T-helper 17 cell (primary cell): ENCODE results near the gene MCCC1. TPM values are rescaled to one million over a fixed set of nuclear protein-coding genes. Genes with fewer than 3 reads are reported as not detected.
"Not testable (repeated sequence)": the region's sequence is repeated elsewhere in the genome, so short reads cannot be mapped to it uniquely, and the experiment has no call there.

ENCODE experiments used
- ATAC-seq: fragments of 150-1000 bp; cut with Tn5 transposase; 2 replicates; pipeline ENCODE4 v1.10.0; 2021; ENCODE audit warnings: mild to moderate bottlenecking, moderate library complexity
- DNase-seq, 3 donors: peaks; one replicate each; pipeline versions ENCODE4 v3.0.0 to v3.0.0-alpha.2; 2020 to 2021
- H3K9me3 ChIP-seq: one replicate; pipeline ENCODE4 v1.7.0; 2013; ENCODE audit warnings: low read length, mild to moderate bottlenecking; ENCODE audit not compliant: control insufficient read depth, poor library complexity, severe bottlenecking
- H3K27ac Mint-ChIP-seq: one replicate; pipeline ENCODE4 v1.8.0; 2022; ENCODE audit warnings: mild to moderate bottlenecking, moderate library complexity, mixed read lengths
- H3K27me3 Mint-ChIP-seq: one replicate; pipeline ENCODE4 v1.8.0; 2022; ENCODE audit warnings: mixed read lengths
- H3K36me3 Mint-ChIP-seq: one replicate; pipeline ENCODE4 v1.8.0; 2022; ENCODE audit warnings: low read depth, mixed read lengths
- H3K4me1 Mint-ChIP-seq: one replicate; pipeline ENCODE4 v1.8.0; 2022; ENCODE audit warnings: mild to moderate bottlenecking, mixed read lengths
- H3K4me3 Mint-ChIP-seq: one replicate; pipeline ENCODE4 v1.8.0; 2022; ENCODE audit warnings: mild to moderate bottlenecking, moderate library complexity, mixed read lengths
- total RNA-seq, 4 donors: library from RNA in 2 of 4; stranded (reverse) in 2 of 4; gene quantifications; one replicate each; pipeline ENCODE4 v1.2.3 and lab custom pipeline; 2022 to 2026

The MCCC1 gene
- total RNA-seq, 2 donors from 2014 or later: 17.5 to 17.6 TPM

DNA sequence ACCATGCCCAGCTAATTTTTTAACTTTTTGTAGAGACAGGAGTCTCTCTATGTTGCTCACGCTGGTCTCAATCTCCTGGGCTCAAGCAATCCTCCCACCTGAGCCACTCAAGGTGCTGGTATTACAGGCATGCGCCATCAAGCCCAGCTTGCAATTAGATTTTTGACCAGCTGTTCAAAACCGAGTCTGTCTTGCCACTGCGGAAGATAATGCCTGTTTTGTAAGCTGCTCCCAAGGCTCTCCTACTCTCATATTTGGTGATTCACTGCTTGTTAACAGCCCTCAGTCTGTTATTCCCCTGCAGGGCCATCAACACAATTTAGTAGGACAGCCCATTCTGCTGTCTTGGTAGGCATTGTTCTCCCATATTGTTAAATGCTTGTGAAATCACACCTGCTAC lies 17.8 kb upstream of the MCCC1 start:
- Mint-ChIP-seq H3K4me1 (peaks cover 2% of the 10 kb centered on the region), H3K27me3 (peaks cover 21% of the 10 kb centered on the region), H3K27ac (no peak overlapping the region), H3K4me3 (no peak overlapping the region), H3K36me3 (no peaks in the 10 kb centered on the region)
- H3K9me3 ChIP-seq: no peaks in the 10 kb centered on the region
- ATAC-seq (no peak), DNase-seq (no peak)

- H3K9me3 ChIP-seq: no peaks in the 10 kb centered on the region
- no peak overlapping the region for H3K27ac Mint-ChIP-seq
- DNase-seq: peak in 2 of 3 donors; percentile 13 to 24
- H3K36me3 Mint-ChIP-seq: no peaks in the 10 kb centered on the region
- peak overlapping the region; percentile 86 for H3K4me3 Mint-ChIP-seq
- peaks cover 21% of the 10 kb centered on the region for H3K27me3 Mint-ChIP-seq
- ATAC-seq: peak; percentile 89
- peaks cover 2% of the 10 kb centered on the region for H3K4me1 Mint-ChIP-seq
These were observed 16.8 kb upstream of the MCCC1 start for GRCh38 chr3:183116025-183116614.

- DNase-seq (no peak), ATAC-seq (no peak)
- H3K9me3 ChIP-seq: no peaks in the 10 kb centered on the region
- Mint-ChIP-seq H3K27ac (no peak overlapping the region), H3K4me1 (peaks cover 2% of the 10 kb centered on the region), H3K27me3 (peaks cover 21% of the 10 kb centered on the region), H3K4me3 (no peak overlapping the region), H3K36me3 (no peaks in the 10 kb centered on the region)
These were observed 15.3 kb upstream of the MCCC1 start for GRCh38 chr3:183114384-183115178.

DNA sequence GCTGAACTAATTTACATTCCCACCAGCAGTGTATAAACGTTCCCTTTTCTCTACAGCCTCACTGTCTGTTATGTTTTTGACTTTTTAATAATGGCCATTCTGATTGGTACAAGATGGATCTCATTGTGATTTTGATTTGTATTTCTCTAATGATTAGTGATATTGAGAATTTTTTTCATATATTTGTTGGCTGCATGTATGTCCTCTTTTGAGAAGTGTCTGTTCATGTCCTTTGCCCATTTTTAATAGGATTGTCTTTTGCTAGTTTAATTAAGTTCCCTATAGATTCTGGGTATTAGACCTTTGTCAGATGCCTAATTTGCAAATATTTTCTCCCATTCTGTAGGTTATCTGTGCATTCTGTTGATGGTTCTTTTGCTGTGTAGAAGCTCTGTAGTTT lies 10.6 kb upstream of the MCCC1 start:
- H3K4me1 Mint-ChIP-seq, H3K9me3 ChIP-seq, ATAC-seq, H3K4me3 Mint-ChIP-seq, H3K27ac Mint-ChIP-seq, H3K27me3 Mint-ChIP-seq, DNase-seq, H3K36me3 Mint-ChIP-seq: not testable (repeated sequence)

DNA sequence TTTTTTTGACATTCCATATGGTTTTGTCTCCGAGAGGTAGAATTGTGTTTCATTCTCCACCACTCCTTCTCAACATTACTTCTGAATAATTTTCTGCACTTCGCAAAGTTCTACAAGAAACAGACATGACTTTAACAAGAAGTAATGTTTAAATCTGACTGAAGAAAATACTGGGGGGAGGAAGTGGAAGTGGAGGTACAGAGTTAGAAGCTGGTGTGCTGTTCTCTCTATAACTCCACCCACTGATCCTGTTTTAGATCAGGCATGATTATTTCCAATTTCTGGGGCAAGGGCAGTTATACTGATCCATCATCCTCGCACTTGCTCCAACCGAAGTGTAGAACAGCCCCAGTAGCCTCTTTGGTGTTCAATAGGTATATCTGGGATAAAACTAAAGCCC lies 9.2 kb upstream of the MCCC1 start:
- DNase-seq (no peak), ATAC-seq (no peak)
- H3K4me1 Mint-ChIP-seq: no peaks in the 10 kb centered on the region
- no peaks in the 10 kb centered on the region for H3K27me3 Mint-ChIP-seq
- no peaks in the 10 kb centered on the region for H3K36me3 Mint-ChIP-seq
- H3K27ac Mint-ChIP-seq: no peak overlapping the region
- H3K9me3 ChIP-seq: no peaks in the 10 kb centered on the region
- no peak overlapping the region for H3K4me3 Mint-ChIP-seq

GRCh38 chr3:183108001-183108449 lies 8.7 kb upstream of the MCCC1 start:
- Mint-ChIP-seq H3K27me3 (no peaks in the 10 kb centered on the region), H3K4me3 (no peak overlapping the region), H3K27ac (no peak overlapping the region), H3K4me1 (no peaks in the 10 kb centered on the region), H3K36me3 (no peaks in the 10 kb centered on the region)
- no peaks in the 10 kb centered on the region for H3K9me3 ChIP-seq
- ATAC-seq: no peak
- no peak for DNase-seq

GRCh38 chr3:183107372-183107771 lies 8.1 kb upstream of the MCCC1 start:
- DNase-seq, H3K4me3 Mint-ChIP-seq, H3K27ac Mint-ChIP-seq, ATAC-seq, H3K4me1 Mint-ChIP-seq, H3K27me3 Mint-ChIP-seq, H3K36me3 Mint-ChIP-seq, H3K9me3 ChIP-seq: not testable (repeated sequence)

- Mint-ChIP-seq H3K36me3 (no peaks in the 10 kb centered on the region), H3K27ac (no peak overlapping the region), H3K4me1 (peaks cover 1% of the 10 kb centered on the region), H3K27me3 (no peaks in the 10 kb centered on the region), H3K4me3 (no peak overlapping the region)
- H3K9me3 ChIP-seq: no peaks in the 10 kb centered on the region
- ATAC-seq: no peak
- DNase-seq: no peak
These were observed 7.3 kb upstream of the MCCC1 start for GRCh38 chr3:183106635-183107034.

- not testable (repeated sequence) for H3K9me3 ChIP-seq, ATAC-seq, H3K27me3 Mint-ChIP-seq, DNase-seq, H3K36me3 Mint-ChIP-seq, H3K4me3 Mint-ChIP-seq, H3K27ac Mint-ChIP-seq
- H3K4me1 Mint-ChIP-seq: peaks cover 14% of the 10 kb centered on the region
These were observed 4.7 kb upstream of the MCCC1 start for GRCh38 chr3:183103950-183104349.

- H3K36me3 Mint-ChIP-seq, H3K4me3 Mint-ChIP-seq, H3K9me3 ChIP-seq, H3K27ac Mint-ChIP-seq, H3K27me3 Mint-ChIP-seq, ATAC-seq, DNase-seq: not testable (repeated sequence)
- peaks cover 22% of the 10 kb centered on the region for H3K4me1 Mint-ChIP-seq
These were observed 1.7 kb upstream of the MCCC1 start for GRCh38 chr3:183101040-183101439.

GRCh38 chr3:183100376-183100775 lies 1.1 kb upstream of the MCCC1 start:
- no peak for ATAC-seq
- Mint-ChIP-seq H3K4me1 (peaks cover 22% of the 10 kb centered on the region), H3K36me3 (peaks cover 3% of the 10 kb centered on the region), H3K27ac (peak overlapping the region; percentile 99), H3K27me3 (no peaks in the 10 kb centered on the region), H3K4me3 (no peak overlapping the region)
- H3K9me3 ChIP-seq: no peaks in the 10 kb centered on the region
- DNase-seq: no peak

GRCh38 chr3:183099838-183100204 lies 525 bp upstream of the MCCC1 start:
- no peaks in the 10 kb centered on the region for H3K27me3 Mint-ChIP-seq
- H3K4me3 Mint-ChIP-seq: peak overlapping the region; percentile 98
- DNase-seq (no peak), ATAC-seq (no peak)
- peak overlapping the region; percentile 99 for H3K27ac Mint-ChIP-seq
- H3K36me3 Mint-ChIP-seq: peaks cover 3% of the 10 kb centered on the region
- H3K4me1 Mint-ChIP-seq: peaks cover 22% of the 10 kb centered on the region
- H3K9me3 ChIP-seq: no peaks in the 10 kb centered on the region

- peaks cover 3% of the 10 kb centered on the region for H3K36me3 Mint-ChIP-seq
These were observed 715 bp downstream of the MCCC1 start for GRCh38 chr3:183098536-183099025.

DNA sequence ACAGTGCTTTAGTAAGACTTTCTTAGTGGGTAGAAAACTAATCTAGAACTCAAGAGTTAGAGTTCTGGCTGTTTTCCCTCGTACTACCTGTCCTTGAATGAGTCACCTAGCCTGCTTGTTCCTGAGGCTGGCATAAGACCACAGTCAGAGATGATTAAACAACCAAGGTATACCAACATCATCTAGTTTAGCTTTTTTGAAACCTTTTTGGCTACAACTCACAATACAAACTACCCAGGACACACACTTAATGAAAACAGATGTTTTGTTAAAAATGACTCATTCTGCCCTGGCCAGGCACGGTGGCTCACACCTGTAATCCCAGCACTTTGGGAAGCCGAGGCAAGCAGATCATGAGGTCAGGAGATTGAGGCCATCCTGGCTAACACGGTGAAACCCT lies 4.6 kb downstream of the MCCC1 start:
- no peak overlapping the region for H3K27ac Mint-ChIP-seq
- no peak overlapping the region for H3K4me3 Mint-ChIP-seq
- no peaks in the 10 kb centered on the region for H3K9me3 ChIP-seq
- H3K4me1 Mint-ChIP-seq: peaks cover 20% of the 10 kb centered on the region
- peaks cover 6% of the 10 kb centered on the region for H3K36me3 Mint-ChIP-seq
- H3K27me3 Mint-ChIP-seq: no peaks in the 10 kb centered on the region
- DNase-seq (no peak), ATAC-seq (no peak)

More at GRCh38 chr3:183098536-183099025, 715 bp downstream of the MCCC1 start:
- H3K4me3 Mint-ChIP-seq: peak overlapping the region; percentile 98
- ATAC-seq (no peak), DNase-seq (no peak)
- no peaks in the 10 kb centered on the region for H3K27me3 Mint-ChIP-seq
- H3K4me1 Mint-ChIP-seq: peaks cover 23% of the 10 kb centered on the region
- H3K9me3 ChIP-seq: no peaks in the 10 kb centered on the region
- peak overlapping the region; percentile 99 for H3K27ac Mint-ChIP-seq
